ENCODE results near the gene C16orf96. TPM values are rescaled to one million over a fixed set of nuclear protein-coding genes. Genes with fewer than 3 reads are reported as not detected.

C16orf96 gene
- total RNA-seq, 2 experiments from 2014 or later = 0.05 TPM; not detected in 1

GRCh38 chr16:4597174-4597573 is 41.0 kb downstream of the C16orf96 start:
- no peak for DNase-seq
- POLR2A ChIA-PET = interaction anchor here (1.5 kb wide), 1 partner anchor 23 kb away, joined by 3 read pairs; no protein-coding TSS in a partner anchor
- H3K27ac Mint-ChIP-seq = no peak overlapping the region
- H3K4me3 Mint-ChIP-seq = no peak overlapping the region
- CTCF ChIA-PET = interaction anchor here (0.9 kb wide), 1 partner anchor 359 kb away, joined by 4 read pairs; no protein-coding TSS in a partner anchor
- no peaks in the 10 kb centered on the region for H3K36me3 Mint-ChIP-seq (ENCODE audit: low read depth)
- peaks cover 5% of the 10 kb centered on the region for H3K27me3 Mint-ChIP-seq
- no peaks in the 10 kb centered on the region for H3K4me1 Mint-ChIP-seq
- no peaks in the 10 kb centered on the region for H3K9me3 Mint-ChIP-seq

- no peak overlapping the region for H3K4me3 Mint-ChIP-seq
- no peaks in the 10 kb centered on the region for H3K36me3 Mint-ChIP-seq (ENCODE audit: low read depth)
- CTCF ChIA-PET = interaction anchor here (0.7 to 1.2 kb wide), 2 partner anchors 25 to 1648 kb away, joined by 3 read pairs; partner anchors contain the start of gene MGRN1
- H3K27ac Mint-ChIP-seq = no peak overlapping the region
- POLR2A ChIA-PET = no interaction called here
- no peaks in the 10 kb centered on the region for H3K9me3 Mint-ChIP-seq
- no peaks in the 10 kb centered on the region for H3K4me1 Mint-ChIP-seq
- DNase-seq = no peak
- H3K27me3 Mint-ChIP-seq = peaks cover 5% of the 10 kb centered on the region
Measured at GRCh38 chr16:4599037-4599436, 42.9 kb downstream of the C16orf96 start.

DNA sequence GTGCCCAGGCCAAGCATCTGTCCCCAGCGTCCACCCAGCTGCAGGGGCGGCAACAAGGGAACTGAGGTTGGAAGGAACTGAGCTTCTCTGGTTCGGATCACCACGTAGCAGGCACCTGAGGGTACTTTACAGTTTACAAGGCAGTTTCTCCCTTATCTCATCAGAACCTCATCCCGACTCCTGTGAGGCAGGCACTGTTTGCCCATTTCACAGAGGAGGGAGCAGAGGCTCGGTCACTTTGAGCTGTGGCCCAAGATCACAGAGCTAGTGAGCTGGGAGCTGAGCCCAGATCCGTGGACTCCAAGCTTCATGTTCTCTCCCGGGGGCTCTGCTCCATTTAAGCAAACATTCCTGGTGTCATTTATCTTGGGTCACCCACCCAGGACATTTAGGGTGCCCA is 43.4 kb downstream of the C16orf96 start:
- H3K4me1 Mint-ChIP-seq = no peaks in the 10 kb centered on the region
- H3K27ac Mint-ChIP-seq = no peak overlapping the region
- H3K4me3 Mint-ChIP-seq = no peak overlapping the region
- POLR2A ChIA-PET = no interaction called here
- no peaks in the 10 kb centered on the region for H3K36me3 Mint-ChIP-seq (ENCODE audit: low read depth)
- peaks cover 5% of the 10 kb centered on the region for H3K27me3 Mint-ChIP-seq
- no peaks in the 10 kb centered on the region for H3K9me3 Mint-ChIP-seq
- DNase-seq = no peak
- CTCF ChIA-PET = interaction anchor here (1.2 kb wide), 1 partner anchor 25 kb away, joined by 3 read pairs; the partner anchor contains the start of gene MGRN1

DNA sequence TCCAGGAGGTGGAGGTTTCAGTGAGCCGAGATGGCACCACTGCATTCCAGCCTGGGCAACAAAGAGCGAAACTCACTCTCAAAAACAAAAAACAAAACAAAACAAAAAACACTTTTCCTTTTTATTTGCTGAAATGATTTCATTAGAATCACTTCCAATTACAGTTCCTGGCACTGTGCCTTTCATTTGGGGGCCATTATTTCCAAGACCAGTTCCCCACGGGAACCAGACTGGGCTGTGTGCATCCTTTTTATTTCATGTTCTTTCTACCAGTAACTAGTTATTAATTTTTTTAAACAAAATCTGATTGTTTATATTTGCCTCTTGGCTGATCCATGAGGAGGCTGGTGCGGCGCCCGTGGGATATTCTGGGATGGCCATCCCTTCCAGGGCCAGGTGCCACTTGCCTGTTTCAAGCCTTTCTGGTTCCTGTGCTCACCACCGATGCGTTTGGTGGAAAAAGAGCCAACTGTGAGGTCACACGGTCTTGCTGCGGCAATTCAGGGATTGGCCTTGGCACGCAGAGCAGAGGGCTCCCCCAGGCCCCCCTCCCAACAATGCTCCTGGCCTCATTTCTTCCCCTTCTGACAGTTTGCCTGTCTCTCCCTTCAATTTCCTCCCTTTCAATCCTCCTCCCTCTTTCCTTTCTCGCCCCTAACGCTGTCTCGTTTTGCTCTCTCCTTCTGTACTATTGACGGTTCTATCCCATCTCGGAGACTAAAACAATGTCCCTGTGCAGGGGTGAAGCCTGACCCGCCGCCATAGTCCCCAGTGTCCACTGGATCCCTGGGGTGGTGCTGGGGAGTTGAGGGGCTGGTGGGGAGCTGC is 45.1 kb downstream of the C16orf96 start:
- no peak overlapping the region for H3K27ac Mint-ChIP-seq
- no peak overlapping the region for H3K4me3 Mint-ChIP-seq
- no peaks in the 10 kb centered on the region for H3K36me3 Mint-ChIP-seq (ENCODE audit: low read depth)
- H3K9me3 Mint-ChIP-seq = no peaks in the 10 kb centered on the region
- CTCF ChIA-PET = no interaction called here
- H3K4me1 Mint-ChIP-seq = no peaks in the 10 kb centered on the region
- POLR2A ChIA-PET = no interaction called here
- no peak for DNase-seq
- peaks cover 5% of the 10 kb centered on the region for H3K27me3 Mint-ChIP-seq

DNA sequence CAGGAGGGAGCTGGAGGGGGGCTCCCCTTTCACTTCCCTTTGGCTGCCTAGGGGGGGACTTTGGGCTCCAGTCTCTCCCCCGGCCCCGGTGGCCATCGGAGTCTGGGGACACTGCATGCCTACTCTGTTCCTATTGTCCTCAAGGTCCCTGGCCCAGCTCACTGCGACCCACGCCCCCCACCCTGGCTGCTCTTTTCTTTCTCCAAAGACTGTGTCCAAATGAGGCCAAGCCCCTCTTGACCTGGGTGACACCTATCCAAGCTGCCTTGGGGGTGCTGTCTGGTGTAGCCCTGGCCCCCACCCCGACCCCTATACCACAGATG is 45.7 kb downstream of the C16orf96 start:
- POLR2A ChIA-PET = no interaction called here
- H3K36me3 Mint-ChIP-seq (ENCODE audit: low read depth) = no peaks in the 10 kb centered on the region
- no peak for DNase-seq
- no peaks in the 10 kb centered on the region for H3K9me3 Mint-ChIP-seq
- H3K27me3 Mint-ChIP-seq = peaks cover 5% of the 10 kb centered on the region
- H3K4me1 Mint-ChIP-seq = no peaks in the 10 kb centered on the region
- H3K4me3 Mint-ChIP-seq = no peak overlapping the region
- CTCF ChIA-PET = no interaction called here
- no peak overlapping the region for H3K27ac Mint-ChIP-seq

DNA sequence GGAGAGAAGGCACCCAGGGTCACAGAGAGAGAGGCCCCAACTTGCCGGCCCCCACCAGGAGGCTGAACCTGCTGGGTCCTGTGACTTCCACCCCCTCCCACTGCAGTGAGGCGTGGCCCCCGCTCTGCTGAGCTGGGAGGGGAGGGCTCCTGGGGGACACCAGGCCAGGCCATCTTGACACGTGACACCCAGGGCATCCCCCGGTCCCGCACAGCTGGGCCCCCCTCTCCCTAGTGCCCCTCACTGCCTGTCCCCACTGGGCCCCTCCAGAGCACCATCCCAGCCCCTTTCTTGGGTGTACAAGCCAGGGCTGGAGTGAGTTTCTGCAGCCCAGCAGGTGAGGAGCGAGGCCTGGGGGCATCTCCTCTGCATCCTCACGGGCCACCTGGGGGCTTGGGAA is 46.2 kb downstream of the C16orf96 start:
- no peaks in the 10 kb centered on the region for H3K4me1 Mint-ChIP-seq
- no peak overlapping the region for H3K27ac Mint-ChIP-seq
- ChIA-PET CTCF (no interaction called here), POLR2A (no interaction called here)
- DNase-seq = no peak
- H3K9me3 Mint-ChIP-seq = no peaks in the 10 kb centered on the region
- H3K36me3 Mint-ChIP-seq (ENCODE audit: low read depth) = no peaks in the 10 kb centered on the region
- H3K4me3 Mint-ChIP-seq = no peak overlapping the region
- peaks cover 5% of the 10 kb centered on the region for H3K27me3 Mint-ChIP-seq

DNA sequence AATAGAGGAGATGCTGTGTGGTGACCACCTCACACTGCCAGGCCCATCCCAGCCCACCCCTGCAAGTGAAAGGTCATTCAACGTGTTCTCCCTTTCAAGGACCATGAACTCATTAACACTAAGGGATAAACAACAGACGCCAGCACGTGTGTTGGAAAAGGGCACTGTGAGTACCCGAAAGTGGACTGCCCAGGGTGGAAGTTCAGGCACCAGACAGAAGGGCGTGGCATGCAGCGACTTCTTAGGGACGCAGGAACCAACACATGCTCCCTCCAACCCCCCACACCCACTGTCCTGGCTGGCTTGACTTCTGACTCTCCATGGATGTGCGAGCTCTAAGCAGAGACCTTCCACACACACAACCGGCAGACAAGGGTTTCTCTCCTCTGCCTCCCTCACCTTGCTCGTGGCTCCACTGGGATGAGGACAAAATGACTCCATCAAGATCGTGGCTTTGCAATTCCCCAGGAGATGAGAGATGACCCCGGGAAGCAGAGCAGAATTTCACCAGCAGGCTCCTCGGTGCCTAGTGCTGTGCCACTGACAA is 47.6 kb downstream of the C16orf96 start:
- H3K9me3 Mint-ChIP-seq = no peaks in the 10 kb centered on the region
- H3K36me3 Mint-ChIP-seq (ENCODE audit: low read depth) = no peaks in the 10 kb centered on the region
- H3K27me3 Mint-ChIP-seq = peaks cover 3% of the 10 kb centered on the region
- no peak overlapping the region for H3K4me3 Mint-ChIP-seq
- no peaks in the 10 kb centered on the region for H3K4me1 Mint-ChIP-seq
- no peak for DNase-seq
- H3K27ac Mint-ChIP-seq = no peak overlapping the region
- ChIA-PET CTCF (no interaction called here), POLR2A (no interaction called here)

GRCh38 chr16:4604401-4604800 is 48.3 kb downstream of the C16orf96 start:
- Mint-ChIP-seq H3K4me3 (no peak overlapping the region), H3K9me3 (no peaks in the 10 kb centered on the region), H3K27me3 (peaks cover 3% of the 10 kb centered on the region), H3K4me1 (no peaks in the 10 kb centered on the region), H3K36me3 (ENCODE audit: low read depth) (no peaks in the 10 kb centered on the region), H3K27ac (no peak overlapping the region)
- ChIA-PET CTCF (no interaction called here), POLR2A (no interaction called here)
- DNase-seq = no peak

GRCh38 chr16:4606354-4606753 is 50.2 kb downstream of the C16orf96 start:
- ChIA-PET CTCF (no interaction called here), POLR2A (no interaction called here)
- Mint-ChIP-seq H3K4me3 (no peak overlapping the region), H3K27me3 (peaks cover 3% of the 10 kb centered on the region), H3K36me3 (ENCODE audit: low read depth) (no peaks in the 10 kb centered on the region), H3K4me1 (no peaks in the 10 kb centered on the region), H3K27ac (no peak overlapping the region), H3K9me3 (no peaks in the 10 kb centered on the region)
- no peak for DNase-seq

- Mint-ChIP-seq H3K27ac (no peak overlapping the region), H3K36me3 (ENCODE audit: low read depth) (no peaks in the 10 kb centered on the region), H3K4me1 (peaks cover 4% of the 10 kb centered on the region), H3K4me3 (no peak overlapping the region), H3K27me3 (no peaks in the 10 kb centered on the region), H3K9me3 (no peaks in the 10 kb centered on the region)
- CTCF ChIA-PET = no interaction called here
- DNase-seq = no peak
- POLR2A ChIA-PET = no interaction called here
Measured at GRCh38 chr16:4607841-4608703, 51.9 kb downstream of the C16orf96 start.

- ChIA-PET CTCF (no interaction called here), POLR2A (no interaction called here)
- H3K9me3 Mint-ChIP-seq = no peaks in the 10 kb centered on the region
- DNase-seq = no peak
- H3K4me3 Mint-ChIP-seq = no peak overlapping the region
- no peaks in the 10 kb centered on the region for H3K27me3 Mint-ChIP-seq
- no peak overlapping the region for H3K27ac Mint-ChIP-seq
- no peaks in the 10 kb centered on the region for H3K36me3 Mint-ChIP-seq (ENCODE audit: low read depth)
- H3K4me1 Mint-ChIP-seq = peaks cover 10% of the 10 kb centered on the region
Measured at GRCh38 chr16:4608704-4608980, 52.5 kb downstream of the C16orf96 start.

GRCh38 chr16:4609200-4610010 is 53.3 kb downstream of the C16orf96 start:
- no peak for DNase-seq
- ChIA-PET POLR2A (no interaction called here), CTCF (no interaction called here)
- no peak overlapping the region for H3K27ac Mint-ChIP-seq
- H3K9me3 Mint-ChIP-seq = no peaks in the 10 kb centered on the region
- H3K36me3 Mint-ChIP-seq (ENCODE audit: low read depth) = no peaks in the 10 kb centered on the region
- H3K4me3 Mint-ChIP-seq = no peak overlapping the region
- H3K27me3 Mint-ChIP-seq = no peaks in the 10 kb centered on the region
- H3K4me1 Mint-ChIP-seq = peaks cover 12% of the 10 kb centered on the region
